ENCODE data around the gene ELFN2. TPM values are rescaled to one million over a fixed set of nuclear protein-coding genes. Genes with fewer than 3 reads are reported as not detected.
A peak's percentile ranks its signal among the peaks of the same experiment; 100 is the strongest.
"Not testable (repeated sequence)": the region's sequence is repeated elsewhere in the genome, so short reads cannot be mapped to it uniquely, and the experiment has no call there.

The ELFN2 gene
- total and polyA plus RNA-seq, 4 donors = 5.1 to 60.2 (median 34.6) TPM

- DNase-seq (ENCODE audit: low read depth in 4 of 6, low spot score in 6 of 6) = peak in 1 of 6 donors; percentile 66
- no peak overlapping the region for H3K4me3 ChIP-seq (ENCODE audit: low read depth, low read length)
- H3K27ac ChIP-seq (ENCODE audit: low read depth, low read length) = no peak overlapping the region
- H3K27me3 ChIP-seq (ENCODE audit: control insufficient read depth, insufficient read depth, low read length) = no peaks in the 10 kb centered on the region
- H3K4me1 ChIP-seq (ENCODE audit: control insufficient read depth, insufficient read depth, low read length) = peaks cover 83% of the 10 kb centered on the region
- H3K36me3 ChIP-seq (ENCODE audit: control insufficient read depth, insufficient read depth, low read length) = peaks cover 44% of the 10 kb centered on the region
- 59% methylated on average over 11 of the region's 11 CpGs for WGBS (ENCODE audit: insufficient coverage)
- H3K9me3 ChIP-seq (ENCODE audit: control insufficient read depth, insufficient read depth, low read length) = no peaks in the 10 kb centered on the region
Measured at GRCh38 chr22:37404091-37404490, 23.2 kb downstream of the ELFN2 start.

- 34% methylated on average over 18 of the region's 26 CpGs for WGBS (ENCODE audit: insufficient coverage)
Measured at GRCh38 chr22:37403267-37403960, 23.9 kb downstream of the ELFN2 start.

GRCh38 chr22:37402184-37402506, 25.1 kb downstream of the ELFN2 start:
- peaks cover 47% of the 10 kb centered on the region for H3K36me3 ChIP-seq (ENCODE audit: control insufficient read depth, insufficient read depth, low read length)
- peak overlapping the region; percentile 53 for H3K27ac ChIP-seq (ENCODE audit: low read depth, low read length)
- peaks cover 86% of the 10 kb centered on the region for H3K4me1 ChIP-seq (ENCODE audit: control insufficient read depth, insufficient read depth, low read length)
- no peaks in the 10 kb centered on the region for H3K9me3 ChIP-seq (ENCODE audit: control insufficient read depth, insufficient read depth, low read length)
- no peak overlapping the region for H3K4me3 ChIP-seq (ENCODE audit: low read depth, low read length)
- no peaks in the 10 kb centered on the region for H3K27me3 ChIP-seq (ENCODE audit: control insufficient read depth, insufficient read depth, low read length)
- no peak for DNase-seq (ENCODE audit: low read depth in 4 of 6, low spot score in 6 of 6)
- WGBS (ENCODE audit: insufficient coverage) = 53% methylated on average over 10 of the region's 10 CpGs

More at GRCh38 chr22:37403267-37403960, 23.9 kb downstream of the ELFN2 start:
- H3K9me3 ChIP-seq (ENCODE audit: control insufficient read depth, insufficient read depth, low read length) = no peaks in the 10 kb centered on the region
- H3K27me3 ChIP-seq (ENCODE audit: control insufficient read depth, insufficient read depth, low read length) = no peaks in the 10 kb centered on the region
- peak overlapping the region; percentile 61 for H3K27ac ChIP-seq (ENCODE audit: low read depth, low read length)
- peaks cover 84% of the 10 kb centered on the region for H3K4me1 ChIP-seq (ENCODE audit: control insufficient read depth, insufficient read depth, low read length)
- no peak overlapping the region for H3K4me3 ChIP-seq (ENCODE audit: low read depth, low read length)
- peaks cover 44% of the 10 kb centered on the region for H3K36me3 ChIP-seq (ENCODE audit: control insufficient read depth, insufficient read depth, low read length)
- peak in 2 of 6 donors; percentile 86 to 94 for DNase-seq (ENCODE audit: low read depth in 4 of 6, low spot score in 6 of 6)

DNA sequence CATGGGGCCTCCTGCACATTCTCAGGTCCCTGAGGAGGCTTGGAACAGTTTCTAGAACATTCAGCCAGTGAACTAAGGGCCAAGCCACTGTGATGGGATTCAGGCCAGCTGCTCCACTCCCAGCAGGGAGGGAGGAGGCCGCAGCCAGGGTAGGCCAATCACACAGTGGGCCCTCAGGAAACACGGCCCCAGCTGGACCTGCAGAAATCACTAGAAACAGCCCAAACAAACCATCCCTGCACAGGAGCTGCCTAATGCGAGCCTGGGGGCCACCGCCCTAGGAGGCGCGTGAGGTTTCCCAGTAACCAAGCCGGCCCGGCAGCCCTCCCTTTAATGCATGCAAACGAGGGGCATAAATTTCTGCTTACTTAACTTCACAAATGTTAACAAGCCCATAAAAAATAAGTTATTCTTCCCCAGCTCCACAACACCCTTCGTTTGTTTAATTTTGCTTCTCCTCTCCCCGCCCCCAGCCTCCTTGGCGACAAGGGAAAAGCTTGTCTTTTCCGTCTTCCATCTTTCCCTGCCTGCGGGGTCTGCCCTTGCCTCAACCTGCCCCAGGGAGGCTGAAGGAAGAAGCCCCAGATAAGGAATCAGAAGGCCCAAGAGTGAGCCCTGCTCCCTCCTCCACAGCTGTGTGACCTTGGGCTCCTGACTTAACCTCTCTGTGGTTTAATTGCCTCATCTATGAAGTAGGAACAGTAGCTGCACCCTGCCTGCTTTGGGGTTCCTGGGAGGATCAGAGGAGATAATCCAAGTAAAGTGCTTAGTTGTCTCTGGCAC, 25.7 kb downstream of the ELFN2 start:
- peaks cover 50% of the 10 kb centered on the region for H3K36me3 ChIP-seq (ENCODE audit: control insufficient read depth, insufficient read depth, low read length)
- 28% methylated on average over 14 of the region's 14 CpGs for WGBS (ENCODE audit: insufficient coverage)
- DNase-seq (ENCODE audit: low read depth in 4 of 6, low spot score in 6 of 6) = peak in 3 of 6 donors; percentile 40 to 80 (median 68)
- peak overlapping the region; percentile 53 for H3K27ac ChIP-seq (ENCODE audit: low read depth, low read length)
- no peaks in the 10 kb centered on the region for H3K9me3 ChIP-seq (ENCODE audit: control insufficient read depth, insufficient read depth, low read length)
- no peaks in the 10 kb centered on the region for H3K27me3 ChIP-seq (ENCODE audit: control insufficient read depth, insufficient read depth, low read length)
- H3K4me3 ChIP-seq (ENCODE audit: low read depth, low read length) = no peak overlapping the region
- peaks cover 85% of the 10 kb centered on the region for H3K4me1 ChIP-seq (ENCODE audit: control insufficient read depth, insufficient read depth, low read length)

- no peak overlapping the region for H3K27ac ChIP-seq (ENCODE audit: low read depth, low read length)
- peaks cover 78% of the 10 kb centered on the region for H3K4me1 ChIP-seq (ENCODE audit: control insufficient read depth, insufficient read depth, low read length)
- DNase-seq (ENCODE audit: low read depth in 4 of 6, low spot score in 6 of 6) = no peak
- H3K9me3 ChIP-seq (ENCODE audit: control insufficient read depth, insufficient read depth, low read length) = no peaks in the 10 kb centered on the region
- no peaks in the 10 kb centered on the region for H3K27me3 ChIP-seq (ENCODE audit: control insufficient read depth, insufficient read depth, low read length)
- peaks cover 55% of the 10 kb centered on the region for H3K36me3 ChIP-seq (ENCODE audit: control insufficient read depth, insufficient read depth, low read length)
- 60% methylated on average over 10 of the region's 11 CpGs for WGBS (ENCODE audit: insufficient coverage)
- H3K4me3 ChIP-seq (ENCODE audit: low read depth, low read length) = no peak overlapping the region
Measured at GRCh38 chr22:37400719-37401118, 26.6 kb downstream of the ELFN2 start.

DNA sequence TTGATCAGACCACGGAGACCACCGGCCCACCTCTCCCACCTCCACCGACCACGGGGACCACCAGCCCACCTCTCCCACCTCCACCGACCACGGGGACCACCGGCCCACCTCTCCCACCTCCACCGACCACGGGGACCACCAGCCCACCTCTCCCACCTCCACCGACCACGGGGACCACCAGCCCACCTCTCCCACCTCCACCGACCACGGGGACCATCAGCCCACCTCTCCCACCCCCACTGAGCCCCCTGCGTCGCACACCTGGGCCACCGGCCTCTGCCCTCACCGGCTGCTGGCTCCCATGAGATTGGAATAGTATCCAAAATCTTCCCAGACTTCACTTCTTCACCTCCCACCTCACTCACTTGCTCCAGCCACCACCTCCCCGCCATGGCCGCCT, 27.8 kb downstream of the ELFN2 start:
- H3K9me3 ChIP-seq (ENCODE audit: control insufficient read depth, insufficient read depth, low read length); DNase-seq (ENCODE audit: low read depth in 4 of 6, low spot score in 6 of 6); H3K27me3 ChIP-seq (ENCODE audit: control insufficient read depth, insufficient read depth, low read length); H3K27ac ChIP-seq (ENCODE audit: low read depth, low read length); H3K4me3 ChIP-seq (ENCODE audit: low read depth, low read length): not testable (repeated sequence)
- Histone ChIP-seq H3K4me1 (ENCODE audit: control insufficient read depth, insufficient read depth, low read length) (peaks cover 75% of the 10 kb centered on the region), H3K36me3 (ENCODE audit: control insufficient read depth, insufficient read depth, low read length) (peaks cover 56% of the 10 kb centered on the region)
- WGBS (ENCODE audit: insufficient coverage) = 100% methylated on average over 2 of the region's 19 CpGs

GRCh38 chr22:37397226-37397625, 30.1 kb downstream of the ELFN2 start:
- no peak overlapping the region for H3K27ac ChIP-seq (ENCODE audit: low read depth, low read length)
- H3K9me3 ChIP-seq (ENCODE audit: control insufficient read depth, insufficient read depth, low read length) = no peaks in the 10 kb centered on the region
- no peaks in the 10 kb centered on the region for H3K27me3 ChIP-seq (ENCODE audit: control insufficient read depth, insufficient read depth, low read length)
- WGBS (ENCODE audit: insufficient coverage) = 65% methylated on average over 10 of the region's 10 CpGs
- no peak for DNase-seq (ENCODE audit: low read depth in 4 of 6, low spot score in 6 of 6)
- no peak overlapping the region for H3K4me3 ChIP-seq (ENCODE audit: low read depth, low read length)
- peaks cover 55% of the 10 kb centered on the region for H3K36me3 ChIP-seq (ENCODE audit: control insufficient read depth, insufficient read depth, low read length)
- peaks cover 70% of the 10 kb centered on the region for H3K4me1 ChIP-seq (ENCODE audit: control insufficient read depth, insufficient read depth, low read length)

DNA sequence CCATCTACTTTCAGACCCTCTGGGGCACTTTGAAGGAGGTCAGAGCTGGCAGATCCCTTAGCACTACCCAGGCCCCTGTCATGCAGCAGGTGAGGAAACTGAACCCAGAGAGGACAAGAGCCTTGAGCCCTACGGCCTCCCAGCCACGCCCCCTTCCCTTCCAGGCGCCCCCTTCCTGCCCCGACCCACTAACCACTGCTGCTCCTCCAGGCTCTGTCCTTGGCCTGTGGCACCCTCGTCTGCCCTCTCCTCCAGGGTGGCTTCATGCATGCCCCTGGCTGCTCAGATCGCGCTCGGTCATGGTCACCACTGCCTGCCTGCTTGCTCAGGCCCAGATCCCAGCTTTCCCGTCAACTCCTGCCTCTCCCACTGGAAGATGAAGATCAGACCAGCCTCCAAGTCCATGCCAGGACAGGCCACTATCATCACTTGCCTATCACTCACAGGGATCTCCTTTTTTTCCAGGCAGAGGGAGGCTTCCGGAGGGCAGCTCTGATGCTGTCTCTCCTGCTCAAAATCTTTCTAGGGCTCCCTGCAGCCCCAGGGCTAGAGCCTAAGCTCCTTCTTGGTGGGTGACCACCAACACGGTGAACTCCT, 30.7 kb downstream of the ELFN2 start:
- no peaks in the 10 kb centered on the region for H3K27me3 ChIP-seq (ENCODE audit: control insufficient read depth, insufficient read depth, low read length)
- H3K27ac ChIP-seq (ENCODE audit: low read depth, low read length) = no peak overlapping the region
- no peaks in the 10 kb centered on the region for H3K9me3 ChIP-seq (ENCODE audit: control insufficient read depth, insufficient read depth, low read length)
- H3K36me3 ChIP-seq (ENCODE audit: control insufficient read depth, insufficient read depth, low read length) = peaks cover 56% of the 10 kb centered on the region
- DNase-seq (ENCODE audit: low read depth in 4 of 6, low spot score in 6 of 6) = no peak
- no peak overlapping the region for H3K4me3 ChIP-seq (ENCODE audit: low read depth, low read length)
- 83% methylated on average over 11 of the region's 11 CpGs for WGBS (ENCODE audit: insufficient coverage)
- peaks cover 63% of the 10 kb centered on the region for H3K4me1 ChIP-seq (ENCODE audit: control insufficient read depth, insufficient read depth, low read length)

DNA sequence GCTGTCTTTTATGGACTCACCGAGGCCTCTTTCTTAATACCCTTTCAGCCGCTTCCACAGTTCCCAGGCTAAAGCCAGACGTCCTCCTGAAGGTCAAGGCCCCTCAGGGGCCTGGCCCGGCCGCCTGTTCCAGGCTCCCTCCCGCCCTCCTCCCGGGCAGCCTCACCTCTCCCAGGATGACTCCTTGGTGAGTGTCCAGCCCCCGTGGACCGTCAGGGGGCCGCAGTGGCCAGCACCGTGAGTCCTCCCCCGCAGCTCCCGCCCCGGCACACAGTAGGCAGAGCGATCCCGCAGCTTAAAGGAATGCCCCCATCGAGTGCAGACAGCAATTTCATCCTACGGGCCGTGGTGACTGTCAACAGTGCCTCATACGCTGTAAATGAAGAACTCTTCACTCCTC, 32.9 kb downstream of the ELFN2 start:
- 57% methylated on average over 20 of the region's 20 CpGs for whole genome bisulfite sequencing (ENCODE audit: insufficient coverage)
- peaks cover 69% of the 10 kb centered on the region for H3K36me3 ChIP-seq (ENCODE audit: control insufficient read depth, insufficient read depth, low read length)
- H3K4me1 ChIP-seq (ENCODE audit: control insufficient read depth, insufficient read depth, low read length) = peaks cover 45% of the 10 kb centered on the region
- no peak overlapping the region for H3K27ac ChIP-seq (ENCODE audit: low read depth, low read length)
- no peak for DNase-seq (ENCODE audit: low read depth in 4 of 6, low spot score in 6 of 6)
- H3K27me3 ChIP-seq (ENCODE audit: control insufficient read depth, insufficient read depth, low read length) = no peaks in the 10 kb centered on the region
- no peak overlapping the region for H3K4me3 ChIP-seq (ENCODE audit: low read depth, low read length)
- no peaks in the 10 kb centered on the region for H3K9me3 ChIP-seq (ENCODE audit: control insufficient read depth, insufficient read depth, low read length)

All from spinal cord (tissue), 10 donors.